Measurements from ENCODE around the gene LRRC1. TPM values are rescaled to one million over a fixed set of nuclear protein-coding genes. Genes with fewer than 3 reads are reported as not detected.

Gene LRRC1
- total and polyA plus RNA-seq, 2 experiments from 2014 or later: 11.3 to 16.6 TPM

- no peak for ATAC-seq
- H3K27ac Mint-ChIP-seq: no peak overlapping the region
These were observed 18.3 kb downstream of the LRRC1 start for GRCh38 chr6:53813096-53813495.

More at GRCh38 chr6:53813096-53813495, 18.3 kb downstream of the LRRC1 start:
- peaks cover 41% of the 10 kb centered on the region for H3K4me1 Mint-ChIP-seq
- no peak for DNase-seq (ENCODE audit: low spot score)
- H3K27me3 Mint-ChIP-seq (ENCODE audit: insufficient read depth, low read depth, poor library complexity): peaks cover 4% of the 10 kb centered on the region
- no peaks in the 10 kb centered on the region for H3K27me3 ChIP-seq (ENCODE audit: insufficient read depth)
- H3K9me2 ChIP-seq (ENCODE audit: insufficient read depth): peaks cover 4% of the 10 kb centered on the region; the same call in 1 of the 2 replicates
- H3K27ac ChIP-seq (ENCODE audit: low read depth): no peak overlapping the region
- no peaks in the 10 kb centered on the region for H3K36me3 Mint-ChIP-seq (ENCODE audit: low read depth)
- no peaks in the 10 kb centered on the region for H3K36me3 ChIP-seq (ENCODE audit: insufficient read depth)
- peaks cover 16% of the 10 kb centered on the region for H3K4me1 ChIP-seq (ENCODE audit: insufficient read depth)
- H2AFZ ChIP-seq: no peak overlapping the region
- peaks cover 60% of the 10 kb centered on the region for H3K79me2 ChIP-seq (replicated peaks; ENCODE audit: insufficient read depth)
- no peak overlapping the region for H3K4me3 ChIP-seq
- TF ChIP-seq ETS1 (IDR thresholded peaks at IDR 0.05) (no peak), EZH2phosphoT487 (IDR thresholded peaks at IDR 0.05; ENCODE audit: unreplicated experiment) (no peak), CREB1 (CRISPR knock-in tag; IDR thresholded peaks at IDR 0.05; ENCODE audit: low read depth) (no peak), CTCF (conservative IDR thresholded peaks at IDR 0.05; ENCODE audit: low read depth in 2 of 2) (no peak), ZNF462 (CRISPR knock-in tag; IDR thresholded peaks at IDR 0.05) (no peak), ZNF331 (CRISPR knock-in tag; IDR thresholded peaks at IDR 0.05; ENCODE audit: low read depth) (no peak), EZH2 (IDR thresholded peaks at IDR 0.05; ENCODE audit: low read depth, unreplicated experiment) (no peak), NANOG (IDR thresholded peaks at IDR 0.05; ENCODE audit: borderline replicate concordance) (no peak)
- no peaks in the 10 kb centered on the region for H3F3A ChIP-seq (replicated peaks; ENCODE audit: low read depth)
- H3K4me2 ChIP-seq: no peak overlapping the region
- no peaks in the 10 kb centered on the region; the same call in none of the 2 replicates for H4K20me1 ChIP-seq (replicated peaks; ENCODE audit: insufficient read depth)
- no peak overlapping the region for H3K4me3 Mint-ChIP-seq
- H3K9me3 Mint-ChIP-seq: no peaks in the 10 kb centered on the region
